GM21381 (cell line): Measurements from ENCODE around the gene TMEM120B.
"Not testable (repeated sequence)": the region's sequence is repeated elsewhere in the genome, so short reads cannot be mapped to it uniquely, and the experiment has no call there.

Source experiments
- ATAC-seq: cut with Tn5 transposase; IDR thresholded peaks from one replicate; pipeline ENCODE4 v1.9.1; 2021; ENCODE audit warnings: mild to moderate bottlenecking, moderate library complexity; ENCODE audit not compliant: unreplicated experiment

TMEM120B gene

GRCh38 chr12:121712461-121713256 is at the start of gene TMEM120B:
TSS of gene TMEM120B (plus strand) at chr12:121712752. CDS start at chr12:121712896, 144 bp downstream.
- ATAC-seq = peak; percentile 83

- no peak for ATAC-seq
Measured at GRCh38 chr12:121663610-121663929, 49.0 kb upstream of the TMEM120B start.

GRCh38 chr12:121666829-121667228 is 45.7 kb upstream of the TMEM120B start:
- ATAC-seq = not testable (repeated sequence)

- no peak for ATAC-seq
Measured at GRCh38 chr12:121668750-121669520, 43.6 kb upstream of the TMEM120B start.

GRCh38 chr12:121669521-121669900 is 43.0 kb upstream of the TMEM120B start, which contains the start of gene MORN3:
TSS of gene MORN3 (minus strand) at chr12:121669654. CDS start at chr12:121669483, 171 bp downstream.
- no peak for ATAC-seq

- ATAC-seq = no peak
Measured at GRCh38 chr12:121673013-121673511, 39.5 kb upstream of the TMEM120B start.

- no peak for ATAC-seq
Measured at GRCh38 chr12:121676190-121676589, 36.4 kb upstream of the TMEM120B start.

- no peak for ATAC-seq
Measured at GRCh38 chr12:121678305-121678704, 34.2 kb upstream of the TMEM120B start.

- ATAC-seq = no peak
Measured at GRCh38 chr12:121678716-121679300, 33.7 kb upstream of the TMEM120B start.

- not testable (repeated sequence) for ATAC-seq
Measured at GRCh38 chr12:121679661-121680197, 32.8 kb upstream of the TMEM120B start.

GRCh38 chr12:121688966-121689365 is 23.6 kb upstream of the TMEM120B start:
- no peak for ATAC-seq

GRCh38 chr12:121689430-121689829 is 23.1 kb upstream of the TMEM120B start:
- ATAC-seq = no peak

- not testable (repeated sequence) for ATAC-seq
Measured at GRCh38 chr12:121692744-121693143, 19.8 kb upstream of the TMEM120B start.

GRCh38 chr12:121693155-121693687 is 19.3 kb upstream of the TMEM120B start:
- ATAC-seq = no peak

GRCh38 chr12:121697093-121697698 is 15.4 kb upstream of the TMEM120B start:
- ATAC-seq = no peak

- not testable (repeated sequence) for ATAC-seq
Measured at GRCh38 chr12:121697861-121698260, 14.7 kb upstream of the TMEM120B start.

- no peak for ATAC-seq
Measured at GRCh38 chr12:121701667-121702277, 10.8 kb upstream of the TMEM120B start.

GRCh38 chr12:121702944-121703343 is 9.6 kb upstream of the TMEM120B start:
- ATAC-seq = no peak

- ATAC-seq = no peak
Measured at GRCh38 chr12:121705514-121705913, 7.0 kb upstream of the TMEM120B start.
